Pancreas (tissue), 10 donors: Measurements from ENCODE around the gene ZNF157. TPM values are rescaled to one million over a fixed set of nuclear protein-coding genes. Genes with fewer than 3 reads are reported as not detected.
A peak's percentile ranks its signal among the peaks of the same experiment; 100 is the strongest.

Experiments used
- ATAC-seq, 4 donors: fragments of 200-7000 bp; cut with Tn5 transposase; one replicate each; pipeline versions ENCODE4 v1.8.0 to v1.9.1; 2020; ENCODE audit warnings: mild to moderate bottlenecking in 4 of 4, moderate library complexity in 4 of 4
- DNase-seq, 6 donors: peaks; one replicate each; pipeline ENCODE4 v3.0.0-alpha.2; 2020
- FAIRE-seq: peaks from 2 replicates; lab custom pipeline; 2012; peaks lifted over from hg19 to GRCh38; lab: Jason Lieb, UNC
- H3K27ac ChIP-seq, 4 donors: fragments of 200-600 bp; sonication (generic); 1 replicate in 3 of 4; 2 replicates in 1 of 4; pipeline versions ENCODE4 v1.5.0 to v1.8.0; 2020
- H3K27me3 ChIP-seq, 4 donors: fragments of 200-600 bp; one replicate each; pipeline ENCODE4 v1.8.0; 2021
- H3K36me3 ChIP-seq, 3 donors: fragments of 200-600 bp; sonication (generic) in 1 of 3; one replicate each; pipeline versions ENCODE4 v1.5.0 to v1.8.0; 2020 to 2021
- H3K4me1 ChIP-seq, 3 donors: fragments of 200-600 bp; one replicate each; pipeline ENCODE4 v1.8.0; 2021
- H3K4me3 ChIP-seq, 4 donors: fragments of 200-600 bp; sonication (generic) in 2 of 4; one replicate each; pipeline versions ENCODE4 v1.5.0 to v1.8.0; 2020 to 2021
- H3K9me3 ChIP-seq, 4 donors: fragments of 200-600 bp; one replicate each; pipeline ENCODE4 v1.8.0; 2021
- CTCF ChIP-seq, 4 donors: fragments of 200-600 bp; sonication (generic) in 3 of 4; IDR thresholded peaks; one replicate each; pipeline versions ENCODE4 v1.5.0 to v1.8.0; 2021; ENCODE audit warnings: antibody characterized with exemption in 4 of 4
- WGBS, 2 donors: extraction: QIAGEN DNeasy Blood & Tissue Kit; methylation state at CpG; one replicate each; pipeline ENCODE4 v1.1.7; 2013; 5-methylcytosine and 5-hydroxymethylcytosine counted together
- intact Hi-C, 3 donors: fragments of 100-400 bp; cut with DNase I; formaldehyde crosslinking; loops; one replicate each; pipeline versions ENCODE4 v1.11.1 to v1.14.2; 2022
- polyA plus RNA-seq, 2 donors: library from polyadenylated mRNA; stranded (reverse); fragments of 200-250 nt; gene quantifications; one replicate each; pipeline ENCODE4 v1.2.3, GENCODE V29; 2013
- total RNA-seq, 6 donors: library from RNA; stranded (reverse); fragmentation: NEBNext Ultra II Directional in 4 of 6; extraction: Animal tissue kit (Norgen Biotek cat#: 25700) in 4 of 6; gene quantifications; one replicate each; pipeline versions ENCODE4 v1.2.1 to v1.2.4, GENCODE V29; 2021 to 2023
- donor health status: healthy with polysubstance abuse.
- donor health status: DM: no; HTN: no; CAD: no; lungs with moderate emphysema.
- donor health status: DM: no; HTN: no; CAD: no.
- donor health status: control.
- donor health status: control.
- donor health status: Bipolar disorder and iron deficiency.
- donor health status: DM: yes; HTN: yes; CAD: no.
- donor health status: DM: no; HTN: no; CAD: no.
- donor health status: DM: no; HTN: no; CAD: no.
- donor health status: DM: yes; HTN: yes; CAD: no.

ZNF157 gene
- total and polyA plus RNA-seq, 8 donors: 0.04 to 0.28 (median 0.14) TPM; not detected in 1

GRCh38 chrX:47351706-47352105, 18.7 kb upstream of the ZNF157 start:
- no peaks in the 10 kb centered on the region for H3K9me3 ChIP-seq
- H3K27me3 ChIP-seq: no peaks in the 10 kb centered on the region
- H3K4me3 ChIP-seq: no peak overlapping the region
- 68 to 82% methylated on average over 4 of the region's 4 CpGs for WGBS, 2 donors
- no peak for TF ChIP-seq CTCF (IDR thresholded peaks at IDR 0.05)
- H3K4me1 ChIP-seq: no peaks in the 10 kb centered on the region
- no peak for DNase-seq
- no peak overlapping the region for H3K27ac ChIP-seq
- H3K36me3 ChIP-seq: no peaks in the 10 kb centered on the region
- intact Hi-C loops: no loop called here
- no peak for ATAC-seq
- FAIRE-seq: no peak

- no peak for TF ChIP-seq CTCF (IDR thresholded peaks at IDR 0.05)
- FAIRE-seq (no peak), DNase-seq (no peak), ATAC-seq (no peak)
- Histone ChIP-seq H3K4me3 (no peak overlapping the region), H3K27ac (no peak overlapping the region), H3K27me3 (no peaks in the 10 kb centered on the region), H3K4me1 (no peaks in the 10 kb centered on the region), H3K9me3 (no peaks in the 10 kb centered on the region), H3K36me3 (no peaks in the 10 kb centered on the region)
- intact Hi-C loops: no loop called here
- WGBS, 2 donors: 45 to 46% methylated on average over 5 of the region's 5 CpGs
These were observed 11.9 kb upstream of the ZNF157 start for GRCh38 chrX:47358387-47359065.

- WGBS, 2 donors: 73 to 76% methylated on average over 7 of the region's 7 CpGs
- H3K36me3 ChIP-seq: no peaks in the 10 kb centered on the region
- H3K4me3 ChIP-seq: no peak overlapping the region
- DNase-seq: no peak
- H3K27me3 ChIP-seq: no peaks in the 10 kb centered on the region
- TF ChIP-seq CTCF (IDR thresholded peaks at IDR 0.05): no peak
- no peaks in the 10 kb centered on the region for H3K9me3 ChIP-seq
- no peak overlapping the region for H3K27ac ChIP-seq
- no peak for ATAC-seq
- peak; percentile 41 for FAIRE-seq
- no peaks in the 10 kb centered on the region for H3K4me1 ChIP-seq
- intact Hi-C loops: no loop called here
These were observed 9.8 kb upstream of the ZNF157 start for GRCh38 chrX:47360423-47361179.

GRCh38 chrX:47361538-47362511, 8.6 kb upstream of the ZNF157 start:
- Histone ChIP-seq H3K9me3 (no peaks in the 10 kb centered on the region), H3K36me3 (no peaks in the 10 kb centered on the region), H3K27me3 (no peaks in the 10 kb centered on the region), H3K27ac (peak overlapping the region; percentile 24 to 53 (median 34)), H3K4me1 (no peaks in the 10 kb centered on the region), H3K4me3 (no peak overlapping the region)
- ATAC-seq: peak; percentile 74 to 89 (median 82)
- intact Hi-C loops: no loop called here
- DNase-seq: peak in 4 of 6 donors; percentile 33 to 63 (median 60)
- TF ChIP-seq CTCF (IDR thresholded peaks at IDR 0.05): no peak
- WGBS, 2 donors: 11 to 39% methylated on average over 13 of the region's 13 CpGs
- FAIRE-seq: peak; percentile 96
